HepG2 (cell line): ENCODE data around the gene GJB2. TPM values are rescaled to one million over a fixed set of nuclear protein-coding genes. Genes with fewer than 3 reads are reported as not detected.

ENCODE experiments used
- ATAC-seq: fragments of 200-7000 bp; cut with Tn5 transposase; 3 replicates; pipeline ENCODE4 v1.9.1; 2020; ENCODE audit warnings: mild to moderate bottlenecking, moderate library complexity
- BruUV-seq: library from RNA; stranded (reverse); fragments of 400-500 nt; replicated peaks from 2 replicates; lab custom pipeline; 2021; lab: Mats Ljungman, UMichigan
- CTCF ChIA-PET: fragments of 300-600 bp; formaldehyde crosslinking; extraction: SDS; loops from one replicate; lab custom pipeline; 2021; ENCODE audit warnings: low total read pairs, inconsistent platforms, low intra/inter-chr PET ratio; lab: Yijun Ruan, JAX
- POLR2A ChIA-PET: fragments of 350-600 bp; sonication (Branson Sonifier 250); formaldehyde crosslinking; loops from one replicate; lab custom pipeline; 2020; ENCODE audit warnings: antibody characterized with exemption, inconsistent platforms; lab: Yijun Ruan, JAX
- DNase-seq: peaks from one replicate; pipeline ENCODE4 v3.0.0-alpha.2; 2015; ENCODE audit warnings: low spot score
- FAIRE-seq: peaks from 3 replicates; lab custom pipeline; 2011; peaks lifted over from hg19 to GRCh38; lab: Jason Lieb, UNC
- H2AFZ ChIP-seq: one replicate; pipeline ENCODE4 v1.6.1; 2011; ENCODE audit warnings: low read length, inconsistent platforms
- H3K27ac ChIP-seq: fragments of 300-600 bp; 3 replicates; pipeline ENCODE4 v1.8.0; 2011; ENCODE audit warnings: mixed run types, mild to moderate bottlenecking, mixed read lengths, low read length, inconsistent platforms; ENCODE audit not compliant: insufficient read depth; ENCODE audit errors: extremely low read length
- H3K27me3 ChIP-seq, 2 experiments: fragments of 200-600 bp in 1 of 2; 2 replicates in 1 of 2; 3 replicates in 1 of 2; pipeline versions ENCODE4 v1.6.0 to v1.8.0; 2011; ENCODE audit warnings: low read length in 2 of 2, mild to moderate bottlenecking in 2 of 2, moderate library complexity in 2 of 2, inconsistent platforms in 1 of 2; ENCODE audit not compliant: insufficient read depth in 2 of 2, control insufficient read depth in 1 of 2
- H3K36me3 ChIP-seq, 2 experiments: fragments of 200-600 bp in 1 of 2; replicated peaks in 1 of 2; 2 replicates in 1 of 2; 3 replicates in 1 of 2; pipeline versions ENCODE4 v1.5.1 to v1.8.0; 2011; ENCODE audit warnings: low read length in 2 of 2, inconsistent platforms in 1 of 2; ENCODE audit not compliant: insufficient read depth in 2 of 2, control insufficient read depth in 1 of 2
- H3K4me1 ChIP-seq: 2 replicates; pipeline ENCODE4 v1.5.1; 2012; ENCODE audit warnings: low read length, inconsistent platforms; ENCODE audit not compliant: insufficient read depth
- H3K4me2 ChIP-seq: 2 replicates; pipeline ENCODE4 v1.6.0; 2011; ENCODE audit warnings: low read depth, low read length, inconsistent platforms
- H3K4me3 ChIP-seq, 3 experiments: fragments of 200-600 bp in 1 of 3; sonication (generic), shearing (Covaris generic) in 1 of 3; replicated peaks in 1 of 3; 2 replicates each; pipeline ENCODE4 v1.5.1; 2011 to 2016; ENCODE audit warnings: low read length in 3 of 3, inconsistent platforms in 2 of 3, low read depth in 2 of 3, mild to moderate bottlenecking in 2 of 3, control low read depth in 1 of 3, mixed read lengths in 1 of 3; ENCODE audit not compliant: insufficient read depth in 1 of 3
- H3K79me2 ChIP-seq: one replicate; pipeline ENCODE4 v1.6.1; 2011; ENCODE audit warnings: low read length, inconsistent platforms; ENCODE audit not compliant: insufficient read depth
- H3K9ac ChIP-seq: 2 replicates; pipeline ENCODE4 v1.6.0; 2011; ENCODE audit warnings: mild to moderate bottlenecking, low read depth, low read length, inconsistent platforms; ENCODE audit not compliant: insufficient read depth
- H3K9me3 ChIP-seq: 2 replicates; pipeline ENCODE4 v1.5.1; 2012; ENCODE audit warnings: mild to moderate bottlenecking, low read length
- H4K20me1 ChIP-seq: 2 replicates; pipeline ENCODE4 v1.6.0; 2011; ENCODE audit warnings: inconsistent platforms, mild to moderate bottlenecking, low read length, moderate library complexity; ENCODE audit not compliant: insufficient read depth
- MTF1 ChIP-seq: sonication (generic); formaldehyde crosslinking; IDR thresholded peaks from 2 replicates; pipeline ENCODE4 v1.5.0; 2020; ENCODE audit warnings: missing genetic modification reagents
- TOPORS ChIP-seq: sonication (generic); formaldehyde crosslinking; IDR thresholded peaks from 2 replicates; pipeline ENCODE4 v1.8.0; 2023; ENCODE audit warnings: mild to moderate bottlenecking, missing genetic modification reagents
- ZNF678 ChIP-seq: sonication (generic); formaldehyde crosslinking; IDR thresholded peaks from 2 replicates; pipeline ENCODE4 v1.4.0; 2020; ENCODE audit warnings: mild to moderate bottlenecking, missing genetic modification reagents
- ZNF766 ChIP-seq: sonication (generic); formaldehyde crosslinking; IDR thresholded peaks from 2 replicates; pipeline ENCODE4 v1.5.0; 2020; ENCODE audit warnings: missing genetic modification reagents, borderline replicate concordance
- WGBS: methylation state at CpG from one replicate; pipeline ENCODE4 v1.1.6; 2017; ENCODE audit warnings: low lambda C conversion rate; 5-methylcytosine and 5-hydroxymethylcytosine counted together
- in situ Hi-C: cut with HindIII; loops from 2 replicates; pipeline ENCODE4 v1.10.0; 2017; ENCODE audit warnings: low pct_unique_long_range_greater_than_20kb; ENCODE audit not compliant: extremely low pct_ligation_motif_present
- intact Hi-C: fragments of 100-400 bp; cut with micrococcal nuclease; formaldehyde crosslinking; loops from one replicate; pipeline ENCODE4 v1.10.0; 2022; ENCODE audit not compliant: unreplicated experiment
- polyA plus RNA-seq, 8 experiments: library from polyadenylated mRNA; depleted of rRNA in 3 of 8; stranded (reverse) in 7 of 8; unstranded in 1 of 8; fragments of >200 nt; fragmentation: Illumina TruSeq in 4 of 8; extraction: Trizol in 4 of 8; gene quantifications; 2 replicates each; pipeline versions ENCODE4 v1.2.1 to v1.2.3, GENCODE V29; 2011 to 2016; ENCODE audit warnings: low read depth in 4 of 8, missing spikeins in 1 of 8, mixed read lengths in 1 of 8; ENCODE audit not compliant: insufficient read depth in 1 of 8
- total RNA-seq, 5 experiments: library from RNA; depleted of rRNA; stranded (reverse); fragments of >200 nt; fragmentation: Illumina TruSeq; extraction: Trizol; gene quantifications; 2 replicates each; pipeline ENCODE4 v1.2.3, GENCODE V29; 2016; ENCODE audit warnings: low read depth in 1 of 5
- TF ChIP-seq, protein P1 (sequence below): sonication (generic); formaldehyde crosslinking; IDR thresholded peaks from 2 replicates; pipeline ENCODE4 v1.4.0; 2020; ENCODE audit warnings: mild to moderate bottlenecking, missing genetic modification reagents
- TF ChIP-seq, protein P2 (sequence below): sonication (generic); formaldehyde crosslinking; IDR thresholded peaks from 2 replicates; pipeline ENCODE4 v1.5.0; 2020; ENCODE audit warnings: missing genetic modification reagents
- TF ChIP-seq, protein P3 (sequence below): sonication (generic); formaldehyde crosslinking; IDR thresholded peaks from 2 replicates; pipeline ENCODE4 v1.4.0; 2020; ENCODE audit warnings: mild to moderate bottlenecking, missing genetic modification reagents, borderline replicate concordance

Gene GJB2
- total and polyA plus RNA-seq, 2 of the 13 experiments (the other 11 are each of a cell fraction or from before 2014, with no cell fraction given), result 0.15 to 0.18 TPM

DNA sequence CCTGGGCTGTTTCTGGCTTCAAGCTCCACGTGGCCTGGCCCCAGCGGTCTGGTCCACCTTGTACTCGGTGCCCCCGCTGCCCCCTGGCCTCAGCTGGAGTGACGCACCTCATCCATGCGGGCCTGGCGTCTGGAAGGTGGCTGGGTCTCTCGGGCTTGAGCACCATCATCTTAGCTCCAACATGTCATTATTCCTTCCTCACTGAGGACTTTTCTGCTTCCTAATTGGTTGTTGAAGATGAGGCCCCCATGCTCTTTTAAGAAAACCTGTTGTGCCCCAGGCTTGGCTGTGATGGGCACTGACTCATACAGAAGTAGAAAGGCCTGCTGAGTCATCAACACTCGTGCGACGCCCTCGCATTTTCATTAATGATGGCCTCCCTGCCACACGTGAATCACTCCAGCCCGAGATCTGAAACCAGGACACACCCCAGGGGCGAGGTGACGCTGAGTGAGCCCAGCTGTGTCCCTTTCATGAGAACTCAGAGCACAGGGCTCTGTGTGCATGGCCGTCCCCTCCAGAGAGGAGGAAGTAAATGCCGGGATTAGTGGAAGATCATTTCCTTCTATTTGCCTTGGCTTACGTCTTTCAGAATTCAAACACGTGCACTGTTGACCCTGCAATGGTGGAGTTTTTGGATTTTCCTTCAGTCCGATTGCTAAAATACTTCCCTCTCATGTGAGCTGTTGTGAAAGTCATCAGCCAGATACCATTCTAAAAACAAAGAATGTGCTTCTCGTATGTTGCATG, 17.9 kb downstream of the GJB2 start (continued):
- TF ChIP-seq, protein P1, sequence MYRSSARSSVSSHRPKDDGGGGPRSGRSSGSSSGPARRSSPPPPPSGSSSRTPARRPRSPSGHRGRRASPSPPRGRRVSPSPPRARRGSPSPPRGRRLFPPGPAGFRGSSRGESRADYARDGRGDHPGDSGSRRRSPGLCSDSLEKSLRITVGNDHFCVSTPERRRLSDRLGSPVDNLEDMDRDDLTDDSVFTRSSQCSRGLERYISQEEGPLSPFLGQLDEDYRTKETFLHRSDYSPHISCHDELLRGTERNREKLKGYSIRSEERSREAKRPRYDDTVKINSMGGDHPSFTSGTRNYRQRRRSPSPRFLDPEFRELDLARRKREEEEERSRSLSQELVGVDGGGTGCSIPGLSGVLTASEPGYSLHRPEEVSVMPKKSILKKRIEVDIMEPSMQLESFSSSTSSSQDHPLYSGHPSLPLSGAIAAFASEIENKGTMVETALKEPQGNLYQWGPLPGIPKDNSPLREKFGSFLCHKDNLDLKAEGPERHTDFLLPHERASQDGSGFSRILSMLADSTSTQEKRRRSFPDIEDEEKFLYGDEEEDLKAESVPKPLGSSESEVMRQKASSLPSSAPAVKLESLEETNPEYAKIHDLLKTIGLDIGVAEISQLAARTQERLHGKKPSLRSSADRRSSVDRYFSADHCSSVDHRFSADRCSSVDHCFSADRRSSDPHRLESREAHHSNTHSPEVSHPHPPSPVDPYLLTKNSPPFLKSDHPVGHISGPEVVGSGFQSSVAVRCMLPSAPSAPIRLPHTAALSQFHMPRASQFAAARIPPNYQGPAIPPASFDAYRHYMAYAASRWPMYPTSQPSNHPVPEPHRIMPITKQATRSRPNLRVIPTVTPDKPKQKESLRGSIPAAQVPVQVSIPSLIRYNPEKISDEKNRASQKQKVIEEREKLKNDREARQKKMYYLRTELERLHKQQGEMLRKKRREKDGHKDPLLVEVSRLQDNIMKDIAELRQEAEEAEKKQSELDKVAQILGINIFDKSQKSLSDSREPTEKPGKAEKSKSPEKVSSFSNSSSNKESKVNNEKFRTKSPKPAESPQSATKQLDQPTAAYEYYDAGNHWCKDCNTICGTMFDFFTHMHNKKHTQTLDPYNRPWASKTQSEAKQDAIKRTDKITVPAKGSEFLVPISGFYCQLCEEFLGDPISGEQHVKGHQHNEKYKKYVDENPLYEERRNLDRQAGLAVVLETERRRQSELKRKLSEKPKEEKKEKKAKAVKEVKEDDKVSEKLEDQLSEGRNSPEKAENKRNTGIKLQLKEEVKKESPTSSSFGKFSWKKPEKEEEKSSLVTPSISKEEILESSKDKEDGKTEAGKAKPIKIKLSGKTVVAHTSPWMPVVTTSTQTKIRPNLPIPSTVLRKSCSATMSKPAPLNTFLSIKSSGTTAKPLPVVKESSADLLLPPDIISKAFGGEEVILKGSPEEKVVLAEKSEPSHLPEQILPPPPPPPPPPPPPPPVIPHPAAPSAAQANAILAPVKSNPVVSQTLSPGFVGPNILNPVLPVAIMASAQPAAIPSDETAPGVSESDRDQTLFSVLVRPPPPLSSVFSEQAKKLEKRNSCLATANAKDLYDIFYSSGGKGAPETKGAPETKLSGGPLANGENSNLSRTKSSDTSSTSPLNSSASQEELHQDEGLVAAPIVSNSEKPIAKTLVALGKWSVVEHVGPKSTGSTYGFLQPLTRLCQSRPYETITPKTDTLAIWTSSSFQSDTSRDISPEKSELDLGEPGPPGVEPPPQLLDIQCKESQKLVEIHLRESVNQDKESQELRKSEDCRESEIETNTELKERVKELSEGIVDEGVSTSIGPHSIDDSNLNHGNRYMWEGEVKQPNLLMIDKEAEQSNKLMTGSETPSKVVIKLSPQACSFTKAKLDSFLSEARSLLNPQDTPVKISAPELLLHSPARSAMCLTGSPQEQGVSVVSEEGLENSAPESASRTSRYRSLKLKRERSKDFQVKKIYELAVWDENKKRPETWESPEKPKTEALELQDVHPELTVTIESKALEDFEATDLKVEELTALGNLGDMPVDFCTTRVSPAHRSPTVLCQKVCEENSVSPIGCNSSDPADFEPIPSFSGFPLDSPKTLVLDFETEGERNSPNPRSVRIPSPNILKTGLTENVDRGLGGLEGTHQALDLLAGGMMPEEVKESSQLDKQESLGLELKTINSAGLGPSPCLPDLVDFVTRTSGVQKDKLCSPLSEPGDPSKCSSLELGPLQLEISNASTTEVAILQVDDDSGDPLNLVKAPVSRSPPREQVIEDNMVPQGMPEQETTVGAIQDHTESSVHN, result no peak

DNA sequence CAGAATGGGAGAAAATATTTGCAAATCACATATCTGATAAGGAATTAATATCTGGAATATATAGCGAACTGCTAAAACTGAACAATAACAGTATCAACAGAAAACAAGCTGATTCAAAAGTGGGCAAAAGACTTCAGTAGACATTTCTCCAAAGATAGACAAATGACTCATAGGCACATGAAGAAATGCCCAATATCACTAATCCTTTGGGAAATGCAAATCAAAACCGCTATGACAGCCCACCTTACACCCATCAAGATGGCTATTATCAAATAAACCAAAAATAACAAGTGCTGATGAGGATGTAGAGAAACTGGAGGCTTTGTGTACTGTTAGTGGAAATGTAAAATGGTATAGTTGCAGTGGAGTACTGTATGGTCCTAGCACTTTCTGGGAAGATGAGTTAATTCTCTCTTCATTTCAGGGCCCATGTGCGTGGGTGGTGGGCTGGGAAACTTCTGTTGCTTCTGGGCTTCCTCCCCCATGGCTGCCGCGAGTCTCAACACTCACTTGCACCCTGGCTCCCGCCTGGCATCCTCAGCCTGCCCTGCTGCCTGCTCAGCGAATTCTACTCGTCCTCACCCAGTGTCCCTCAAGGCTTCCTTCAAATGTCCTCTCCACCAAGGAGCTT, 19.5 kb downstream of the GJB2 start:
- ChIA-PET POLR2A (no interaction called here), CTCF (no interaction called here)
- no peaks in the 10 kb centered on the region for H3K79me2 ChIP-seq
- TF ChIP-seq ZNF766 (CRISPR knock-in tag) (no peak), ZNF678 (CRISPR knock-in tag) (no peak), MTF1 (CRISPR knock-in tag) (no peak), TOPORS (no peak)
- TF ChIP-seq, protein P2, sequence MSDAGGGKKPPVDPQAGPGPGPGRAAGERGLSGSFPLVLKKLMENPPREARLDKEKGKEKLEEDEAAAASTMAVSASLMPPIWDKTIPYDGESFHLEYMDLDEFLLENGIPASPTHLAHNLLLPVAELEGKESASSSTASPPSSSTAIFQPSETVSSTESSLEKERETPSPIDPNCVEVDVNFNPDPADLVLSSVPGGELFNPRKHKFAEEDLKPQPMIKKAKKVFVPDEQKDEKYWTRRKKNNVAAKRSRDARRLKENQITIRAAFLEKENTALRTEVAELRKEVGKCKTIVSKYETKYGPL, result no peak
- TF ChIP-seq, protein P3, sequence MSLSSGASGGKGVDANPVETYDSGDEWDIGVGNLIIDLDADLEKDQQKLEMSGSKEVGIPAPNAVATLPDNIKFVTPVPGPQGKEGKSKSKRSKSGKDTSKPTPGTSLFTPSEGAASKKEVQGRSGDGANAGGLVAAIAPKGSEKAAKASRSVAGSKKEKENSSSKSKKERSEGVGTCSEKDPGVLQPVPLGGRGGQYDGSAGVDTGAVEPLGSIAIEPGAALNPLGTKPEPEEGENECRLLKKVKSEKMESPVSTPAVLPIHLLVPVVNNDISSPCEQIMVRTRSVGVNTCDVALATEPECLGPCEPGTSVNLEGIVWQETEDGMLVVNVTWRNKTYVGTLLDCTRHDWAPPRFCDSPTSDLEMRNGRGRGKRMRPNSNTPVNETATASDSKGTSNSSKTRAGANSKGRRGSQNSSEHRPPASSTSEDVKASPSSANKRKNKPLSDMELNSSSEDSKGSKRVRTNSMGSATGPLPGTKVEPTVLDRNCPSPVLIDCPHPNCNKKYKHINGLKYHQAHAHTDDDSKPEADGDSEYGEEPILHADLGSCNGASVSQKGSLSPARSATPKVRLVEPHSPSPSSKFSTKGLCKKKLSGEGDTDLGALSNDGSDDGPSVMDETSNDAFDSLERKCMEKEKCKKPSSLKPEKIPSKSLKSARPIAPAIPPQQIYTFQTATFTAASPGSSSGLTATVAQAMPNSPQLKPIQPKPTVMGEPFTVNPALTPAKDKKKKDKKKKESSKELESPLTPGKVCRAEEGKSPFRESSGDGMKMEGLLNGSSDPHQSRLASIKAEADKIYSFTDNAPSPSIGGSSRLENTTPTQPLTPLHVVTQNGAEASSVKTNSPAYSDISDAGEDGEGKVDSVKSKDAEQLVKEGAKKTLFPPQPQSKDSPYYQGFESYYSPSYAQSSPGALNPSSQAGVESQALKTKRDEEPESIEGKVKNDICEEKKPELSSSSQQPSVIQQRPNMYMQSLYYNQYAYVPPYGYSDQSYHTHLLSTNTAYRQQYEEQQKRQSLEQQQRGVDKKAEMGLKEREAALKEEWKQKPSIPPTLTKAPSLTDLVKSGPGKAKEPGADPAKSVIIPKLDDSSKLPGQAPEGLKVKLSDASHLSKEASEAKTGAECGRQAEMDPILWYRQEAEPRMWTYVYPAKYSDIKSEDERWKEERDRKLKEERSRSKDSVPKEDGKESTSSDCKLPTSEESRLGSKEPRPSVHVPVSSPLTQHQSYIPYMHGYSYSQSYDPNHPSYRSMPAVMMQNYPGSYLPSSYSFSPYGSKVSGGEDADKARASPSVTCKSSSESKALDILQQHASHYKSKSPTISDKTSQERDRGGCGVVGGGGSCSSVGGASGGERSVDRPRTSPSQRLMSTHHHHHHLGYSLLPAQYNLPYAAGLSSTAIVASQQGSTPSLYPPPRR (CRISPR knock-in tag), result no peak

More for the DNA sequence above, 19.5 kb downstream of the GJB2 start:
- intact Hi-C loops, result no loop called here
- no peaks in the 10 kb centered on the region for H3K36me3 ChIP-seq
- H4K20me1 ChIP-seq, result no peaks in the 10 kb centered on the region
- H3K4me3 ChIP-seq, result no peak overlapping the region
- BruUV-seq, result no TSS peak
- no peak for FAIRE-seq
- 33% methylated on average over 8 of the region's 8 CpGs for WGBS
- H3K9me3 ChIP-seq, result no peaks in the 10 kb centered on the region
- H3K27me3 ChIP-seq, result peaks cover 0 to 49% of the 10 kb centered on the region in 2 experiments
- H3K9ac ChIP-seq, result no peak overlapping the region
- in situ Hi-C loops, result no loop called here
- no peak overlapping the region for H3K27ac ChIP-seq
- no peak overlapping the region for H2AFZ ChIP-seq
- ATAC-seq, result no peak
- H3K4me1 ChIP-seq, result peaks cover 17% of the 10 kb centered on the region
- no peak for DNase-seq
- H3K4me2 ChIP-seq, result no peak overlapping the region
